Stimulated activated CD4-positive, alpha-beta T cell treated with anti-CD3 and anti-CD28 coated beads, Interleukin-15, amount 100 ng/mL, for 48 hours (primary cell): Measurements from ENCODE around the gene PRDM2.
A peak's percentile ranks its signal among the peaks of the same experiment; 100 is the strongest.

Experiments used
- DNase-seq, 2 donors: peaks; one replicate each; pipeline ENCODE4 v3.0.0-alpha.2; 2020; ENCODE audit warnings: low read depth in 2 of 2

PRDM2 gene

DNA sequence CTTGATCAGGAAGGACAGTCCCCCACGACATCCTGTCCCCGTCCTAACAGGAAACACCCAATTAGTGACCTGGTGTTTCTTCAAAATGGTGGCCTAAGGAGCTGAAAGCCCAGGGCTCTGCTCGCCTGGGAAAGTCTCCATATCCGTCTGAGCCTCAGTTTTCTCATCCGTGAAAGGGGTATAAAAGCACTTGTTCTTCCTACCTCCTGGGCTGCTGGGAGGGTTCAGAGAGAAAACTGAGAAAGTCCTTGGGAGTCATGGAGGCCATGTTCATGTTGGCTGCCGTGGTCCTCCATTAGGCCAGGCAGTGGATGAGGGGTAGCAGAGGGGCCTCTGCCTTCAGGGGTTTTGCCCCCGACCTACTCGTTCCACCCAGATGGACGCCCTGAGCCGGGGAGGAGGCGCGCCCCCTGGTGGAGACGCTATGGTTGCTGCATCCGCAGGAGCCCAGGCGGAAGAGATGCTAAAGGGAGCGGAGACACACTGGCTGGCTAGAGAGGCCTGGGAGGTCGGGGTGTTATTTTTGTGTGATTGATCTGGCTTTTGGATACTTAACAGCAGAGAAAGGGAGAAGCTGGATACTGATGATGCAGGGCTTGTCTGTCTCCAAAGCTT is 113.5 kb downstream of the PRDM2 start:
- DNase-seq: peak; percentile 16 to 38

DNA sequence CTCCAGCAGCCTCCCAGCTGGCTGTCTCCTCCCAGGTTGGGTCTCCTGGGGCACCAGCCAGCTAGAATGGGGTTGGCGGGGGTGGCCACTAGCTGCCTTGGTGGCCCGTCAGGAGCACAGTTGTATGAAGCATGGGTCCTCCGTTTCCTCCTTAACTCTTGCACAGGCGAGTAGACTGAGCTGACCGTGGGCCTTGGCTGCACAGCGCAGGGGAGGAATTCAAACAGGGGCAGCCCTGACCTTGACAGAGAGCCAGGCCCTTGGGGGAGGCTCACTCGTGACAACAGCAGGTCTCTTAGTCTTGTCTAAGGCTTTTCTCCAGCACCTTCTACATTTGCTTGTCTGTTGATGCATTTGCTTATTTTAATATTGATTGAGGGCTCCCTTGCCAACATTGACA is 114.1 kb downstream of the PRDM2 start:
- no peak for DNase-seq

DNA sequence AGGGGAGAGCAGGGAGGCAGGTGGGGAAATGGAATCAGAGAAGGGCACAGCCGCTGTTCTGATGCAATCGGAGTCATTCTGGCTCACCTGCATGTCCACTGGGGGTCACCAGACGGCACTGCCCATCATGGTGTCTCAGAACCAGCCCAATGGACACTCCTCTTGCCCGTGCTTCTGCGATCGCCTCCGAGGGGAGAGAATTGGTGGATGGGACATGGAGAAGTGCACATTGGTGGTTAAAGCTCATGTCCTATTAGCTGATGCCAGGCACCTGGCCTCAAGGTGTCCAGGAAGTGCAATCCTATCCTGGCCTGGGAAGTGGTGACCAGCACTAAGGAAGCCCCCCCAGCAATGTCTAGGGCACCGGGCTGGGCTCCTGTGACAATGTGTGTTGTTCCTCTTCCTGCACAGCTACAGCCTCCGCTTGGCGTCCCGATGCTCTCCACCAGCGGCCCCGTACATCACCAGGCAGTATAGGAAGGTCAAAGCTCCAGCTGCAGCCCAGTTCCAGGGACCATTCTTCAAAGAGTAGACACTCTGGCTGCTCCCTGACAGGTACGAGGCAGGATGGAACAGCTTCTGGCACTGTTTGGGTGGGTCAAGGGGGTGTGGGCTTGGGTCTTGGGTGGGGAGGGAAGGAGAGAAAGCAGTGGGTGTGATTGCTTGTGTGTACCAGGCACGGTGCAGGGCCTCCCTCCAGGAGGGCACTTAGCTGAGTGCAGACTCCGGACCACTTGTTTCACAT is 116.2 kb downstream of the PRDM2 start:
- DNase-seq: no peak

DNA sequence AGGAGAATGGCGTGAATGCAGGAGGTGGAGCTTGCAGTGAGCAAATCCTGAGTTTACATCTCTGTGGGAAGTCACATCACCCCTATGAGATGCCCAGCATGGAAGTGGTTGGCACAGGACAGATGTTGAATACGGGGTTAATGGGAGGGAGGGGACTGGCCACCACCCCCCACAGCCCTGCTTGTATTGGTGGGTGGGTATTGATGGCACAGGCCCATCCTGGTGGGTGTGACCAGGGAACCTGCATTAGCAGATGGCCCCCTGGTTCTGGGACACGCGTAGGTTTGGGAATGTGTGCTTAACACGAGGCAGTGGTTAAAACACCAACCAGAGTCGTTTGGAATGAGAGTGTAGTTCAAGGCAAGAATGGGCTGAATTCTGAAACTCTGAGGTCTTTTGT is 117.9 kb downstream of the PRDM2 start:
- DNase-seq: no peak

DNA sequence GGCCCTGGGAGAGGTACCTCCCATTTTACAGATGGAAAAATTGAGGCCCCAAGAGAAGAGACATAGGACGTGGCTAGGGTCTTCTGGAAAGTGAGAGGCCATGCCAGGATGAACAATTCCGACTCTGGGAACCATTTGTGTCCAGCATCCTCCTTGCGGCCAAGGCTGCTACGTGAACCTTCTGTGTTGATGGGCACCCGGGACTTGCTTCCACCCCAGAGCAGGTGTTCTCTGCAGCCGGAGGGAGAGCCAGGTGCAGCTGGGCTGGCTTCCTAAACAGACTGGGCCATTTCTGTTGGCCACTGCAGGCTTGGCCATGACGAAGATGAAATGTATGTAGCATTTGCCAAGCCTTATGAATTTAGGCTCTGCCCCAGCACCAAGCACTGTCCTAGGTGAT is 118.9 kb downstream of the PRDM2 start:
- no peak for DNase-seq

DNA sequence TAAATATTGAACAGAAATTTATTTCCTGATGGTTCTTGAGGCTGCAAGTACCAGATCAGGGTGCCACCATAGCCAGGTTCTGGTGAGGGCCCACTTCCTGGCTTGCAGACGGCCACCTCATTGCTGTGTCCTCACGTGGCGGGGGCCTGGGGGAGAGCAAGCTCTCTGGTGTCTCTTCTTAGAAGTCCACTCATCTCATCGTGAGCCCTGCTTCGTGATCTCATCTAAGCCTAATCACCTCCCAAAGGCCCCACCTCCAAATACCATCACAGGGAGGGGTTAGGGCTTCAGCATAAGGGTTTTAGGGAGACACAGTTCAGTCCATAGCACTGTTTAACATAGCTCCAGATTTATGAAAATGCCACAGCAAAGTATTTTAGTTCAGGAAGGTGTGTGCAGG is 119.7 kb downstream of the PRDM2 start:
- DNase-seq: no peak

DNA sequence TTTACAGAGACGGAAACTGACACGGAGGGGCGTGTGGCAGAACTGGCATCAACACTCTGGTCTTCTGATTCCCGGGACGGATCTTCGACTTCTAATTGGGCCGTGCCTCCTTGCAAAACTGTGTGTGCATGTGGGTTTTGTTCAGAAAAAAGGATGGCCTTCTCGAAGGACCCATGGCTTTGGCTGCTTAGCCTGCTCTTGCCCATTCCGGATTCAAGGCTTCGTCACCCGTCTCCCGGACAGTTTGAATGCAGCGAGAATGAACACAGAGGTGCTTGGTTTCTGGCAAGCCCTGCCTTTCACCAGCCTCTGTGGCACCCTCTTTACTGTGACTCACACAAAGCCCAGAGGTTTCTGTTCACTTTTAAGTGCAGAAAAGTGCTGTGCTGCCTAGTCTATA is 120.1 kb downstream of the PRDM2 start:
- DNase-seq: no peak

DNA sequence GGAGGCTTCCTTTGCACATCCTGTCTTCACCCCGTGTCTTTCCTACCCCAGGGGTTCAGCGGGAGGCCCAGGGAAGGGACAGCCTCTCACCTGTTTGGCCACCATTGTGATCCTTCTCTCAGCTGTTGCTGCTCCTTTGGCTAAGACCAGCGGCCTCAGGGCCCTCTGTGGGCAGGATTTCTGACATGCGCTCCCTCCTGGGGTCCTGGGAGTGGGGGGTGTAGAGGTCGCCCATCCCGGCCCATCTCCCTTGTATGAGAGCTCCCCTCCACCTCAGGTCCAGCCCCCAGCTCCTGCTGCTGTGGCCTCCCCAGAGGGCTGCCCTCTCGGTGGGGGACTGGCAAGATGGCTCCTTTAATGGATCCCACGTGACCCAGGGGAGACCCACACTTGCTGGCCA is 120.5 kb downstream of the PRDM2 start:
- no peak for DNase-seq

DNA sequence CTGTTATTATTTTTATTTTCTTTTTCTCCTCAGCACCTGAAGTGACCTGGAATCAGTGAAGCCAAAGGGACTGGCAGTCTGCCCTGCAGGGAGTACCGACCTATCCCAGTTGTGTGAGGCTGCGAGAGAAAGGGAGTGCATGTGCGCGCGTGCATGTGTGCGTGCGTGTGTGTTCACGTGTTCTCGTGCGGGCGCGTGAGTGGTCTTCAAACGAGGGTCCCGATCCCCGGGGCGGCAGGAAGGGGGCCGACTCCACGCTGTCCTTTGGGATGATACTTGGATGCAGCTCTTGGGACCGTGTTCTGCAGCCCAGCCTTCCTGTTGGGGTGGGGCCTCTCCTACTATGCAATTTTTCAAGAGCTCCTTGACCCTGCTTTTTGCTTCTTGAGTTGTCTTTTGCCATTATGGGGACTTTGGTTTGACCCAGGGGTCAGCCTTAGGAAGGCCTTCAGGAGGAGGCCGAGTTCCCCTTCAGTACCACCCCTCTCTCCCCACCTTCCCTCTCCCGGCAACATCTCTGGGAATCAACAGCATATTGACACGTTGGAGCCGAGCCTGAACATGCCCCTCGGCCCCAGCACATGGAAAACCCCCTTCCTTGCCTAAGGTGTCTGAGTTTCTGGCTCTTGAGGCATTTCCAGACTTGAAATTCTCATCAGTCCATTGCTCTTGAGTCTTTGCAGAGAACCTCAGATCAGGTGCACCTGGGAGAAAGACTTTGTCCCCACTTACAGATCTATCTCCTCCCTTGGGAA is 123.3 kb downstream of the PRDM2 start:
- no peak for DNase-seq

DNA sequence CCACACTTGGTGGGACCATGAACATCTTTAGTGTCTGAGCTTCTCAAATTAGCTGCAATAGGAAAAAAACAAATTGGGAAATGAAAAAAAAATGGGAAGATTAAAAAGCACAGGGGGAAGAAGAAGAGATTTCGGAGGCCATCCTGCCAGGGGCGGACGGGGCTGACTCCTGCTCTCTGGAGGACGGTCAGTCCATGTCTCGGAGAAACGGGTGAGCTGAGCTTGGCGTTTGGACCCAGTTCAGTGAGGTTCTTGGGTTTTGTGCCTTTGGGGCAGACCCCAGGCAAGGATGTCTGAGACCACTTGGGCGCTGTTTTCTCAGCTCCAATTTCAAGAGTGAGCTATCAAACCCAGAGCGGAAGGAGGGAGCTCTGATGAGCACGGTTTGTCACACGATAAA is 123.9 kb downstream of the PRDM2 start:
- DNase-seq: no peak

DNA sequence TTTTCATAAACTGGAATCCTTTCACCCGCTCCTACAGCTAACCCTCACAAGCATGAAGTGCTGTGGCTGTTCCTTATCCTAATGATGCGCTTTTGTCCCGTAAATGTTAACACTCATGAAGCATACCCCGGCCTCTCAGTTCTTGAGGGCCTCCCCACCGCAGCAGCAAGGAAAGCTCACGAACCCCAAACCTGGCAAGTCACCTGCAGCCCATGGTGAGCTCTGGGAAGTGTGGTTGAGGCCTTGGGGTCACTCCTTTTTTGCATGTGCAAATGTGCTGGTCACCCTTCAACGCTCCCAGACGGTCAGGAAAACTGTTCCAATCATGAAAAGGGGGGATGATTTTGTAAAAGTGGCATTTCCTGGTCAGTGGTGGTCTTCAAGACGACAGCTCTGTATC is 124.6 kb downstream of the PRDM2 start:
- DNase-seq: no peak

DNA sequence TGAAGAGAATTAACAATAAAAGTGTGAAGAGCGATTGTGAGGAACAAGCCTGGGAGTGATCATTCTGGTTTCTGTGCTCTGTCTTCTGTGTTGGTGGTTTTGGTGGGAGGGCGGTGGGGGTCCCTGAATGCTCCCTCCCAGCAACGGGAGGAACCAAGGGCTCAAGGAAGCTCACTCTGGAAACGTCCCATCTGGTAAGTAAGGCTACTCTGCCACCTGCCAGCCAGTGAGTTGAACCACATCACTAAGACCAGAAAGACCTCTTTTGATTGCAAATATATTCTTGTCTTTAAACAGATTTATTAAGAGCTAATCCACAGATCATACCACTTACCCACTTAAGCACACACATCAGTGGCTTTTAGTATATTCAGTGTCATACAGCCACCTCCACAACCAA is 125.0 kb downstream of the PRDM2 start:
- no peak for DNase-seq

DNA sequence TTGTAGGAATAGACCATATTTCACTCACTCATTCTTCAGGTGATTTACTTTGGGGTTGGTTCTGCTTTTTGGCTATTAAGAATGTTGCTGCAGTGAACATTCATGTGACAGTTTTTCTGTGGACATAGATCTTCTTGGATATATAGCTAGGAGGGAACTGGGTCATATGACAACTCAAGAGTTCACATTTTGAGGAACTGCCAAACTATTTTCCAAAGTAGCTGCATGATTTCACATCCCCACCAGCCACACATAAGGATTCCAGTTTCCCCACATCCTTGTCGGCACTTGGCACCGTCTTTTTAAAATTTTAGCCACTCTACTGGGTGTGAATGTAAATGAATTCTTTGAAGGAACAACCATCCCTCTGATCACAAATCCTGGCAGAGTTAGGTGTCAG is 126.0 kb downstream of the PRDM2 start:
- no peak for DNase-seq

DNA sequence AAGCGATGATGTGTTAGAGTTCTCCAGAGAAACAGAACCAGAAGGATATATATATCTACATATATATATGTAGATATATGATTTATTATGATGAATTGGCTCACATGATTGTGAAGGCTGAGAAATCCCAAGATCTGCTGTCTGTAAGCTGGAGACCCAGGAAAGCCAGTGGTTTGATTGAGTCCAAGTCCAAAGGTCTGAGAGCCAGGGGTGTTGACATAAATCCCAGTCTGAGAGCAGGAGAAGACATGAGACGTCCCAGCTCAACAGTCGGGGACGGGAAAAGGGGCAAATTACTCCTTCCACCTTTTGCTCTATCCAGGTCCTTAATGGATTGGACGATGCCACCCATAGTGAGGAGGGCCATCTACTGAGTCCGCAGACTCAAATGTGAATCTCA is 126.6 kb downstream of the PRDM2 start:
- DNase-seq: no peak

DNA sequence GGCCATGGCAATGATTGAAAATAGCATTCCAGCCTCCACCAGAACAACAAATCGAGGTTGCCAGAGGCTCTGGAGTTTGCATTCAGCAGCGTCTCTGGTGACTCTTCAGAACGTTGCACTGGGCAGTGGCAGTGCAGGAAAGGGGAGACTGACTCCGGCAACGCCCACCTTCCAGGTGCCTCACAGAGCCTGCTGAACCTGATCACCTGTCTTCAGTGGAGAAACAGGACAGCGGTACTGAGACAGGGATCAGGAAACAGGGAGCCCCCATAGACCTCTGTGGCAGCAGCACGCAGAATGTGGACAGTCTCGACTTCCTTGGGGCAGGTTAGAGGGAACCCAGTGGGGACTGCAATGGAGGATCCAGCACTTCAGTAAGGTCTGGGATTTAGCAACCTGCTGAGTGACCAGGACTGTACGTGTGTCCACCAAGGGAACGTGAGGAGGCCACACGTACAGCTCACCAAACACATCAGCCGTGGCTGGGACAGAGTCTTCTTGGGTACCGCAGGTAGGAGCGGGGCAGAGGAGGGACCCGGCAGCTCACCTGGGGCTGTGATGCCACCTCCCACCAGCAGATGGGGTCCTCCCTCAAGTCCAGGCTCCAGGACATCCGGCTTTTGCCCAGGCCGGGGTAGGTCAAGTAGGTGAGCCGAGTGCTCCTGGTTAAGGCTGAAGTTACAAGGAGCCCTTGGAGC is 128.6 kb downstream of the PRDM2 start:
- peak in 1 of 2 donors; percentile 23 for DNase-seq

DNA sequence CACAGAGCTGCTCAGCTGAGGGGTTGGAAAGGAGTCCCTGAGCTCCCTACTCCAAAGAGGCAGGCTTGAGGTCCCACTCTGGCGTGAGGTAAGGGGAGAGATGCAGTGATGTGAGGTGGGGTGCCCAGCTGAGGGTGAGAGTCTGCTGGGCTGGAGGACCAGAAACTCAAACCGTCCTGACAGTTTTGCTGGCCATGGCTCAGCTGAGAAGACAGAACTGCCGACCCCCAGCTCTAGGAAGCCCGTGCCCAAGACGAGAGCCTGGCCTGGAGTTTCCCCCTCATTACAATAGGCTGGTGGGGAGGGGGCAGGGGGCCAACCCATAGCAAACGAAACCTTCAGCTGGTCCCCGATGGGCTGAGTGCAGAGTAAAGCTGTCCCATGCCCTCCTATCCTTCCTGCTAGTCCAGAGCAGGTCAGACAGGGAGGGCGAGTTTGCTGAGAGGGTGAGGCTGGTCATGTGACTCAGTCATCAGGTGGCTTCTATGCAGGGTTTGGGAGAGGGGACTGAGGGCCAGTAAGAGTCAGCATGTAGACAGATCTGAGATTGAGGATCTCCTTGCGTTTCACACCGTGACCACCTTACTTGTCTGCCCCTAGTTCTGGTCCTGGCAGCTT is 129.3 kb downstream of the PRDM2 start:
- DNase-seq: no peak

DNA sequence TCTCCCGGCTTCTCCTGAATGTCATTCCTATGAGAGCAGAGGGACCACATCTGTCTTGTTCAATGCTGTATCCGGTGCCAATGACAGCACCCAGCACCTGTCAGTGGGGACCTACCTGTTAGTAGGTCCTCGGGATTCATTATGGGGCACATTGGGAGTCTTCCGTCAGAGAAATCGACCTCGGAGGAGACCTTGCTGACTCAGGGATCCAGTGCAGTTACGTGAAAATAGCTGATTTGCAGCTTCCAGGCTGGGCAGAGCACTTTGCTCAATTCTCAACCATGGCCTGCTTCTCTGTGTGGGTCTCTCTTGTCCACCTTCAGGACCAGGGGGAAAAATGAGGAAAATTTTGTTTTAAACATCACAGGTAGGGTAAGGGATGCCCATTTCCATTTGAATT is 130.2 kb downstream of the PRDM2 start:
- no peak for DNase-seq

DNA sequence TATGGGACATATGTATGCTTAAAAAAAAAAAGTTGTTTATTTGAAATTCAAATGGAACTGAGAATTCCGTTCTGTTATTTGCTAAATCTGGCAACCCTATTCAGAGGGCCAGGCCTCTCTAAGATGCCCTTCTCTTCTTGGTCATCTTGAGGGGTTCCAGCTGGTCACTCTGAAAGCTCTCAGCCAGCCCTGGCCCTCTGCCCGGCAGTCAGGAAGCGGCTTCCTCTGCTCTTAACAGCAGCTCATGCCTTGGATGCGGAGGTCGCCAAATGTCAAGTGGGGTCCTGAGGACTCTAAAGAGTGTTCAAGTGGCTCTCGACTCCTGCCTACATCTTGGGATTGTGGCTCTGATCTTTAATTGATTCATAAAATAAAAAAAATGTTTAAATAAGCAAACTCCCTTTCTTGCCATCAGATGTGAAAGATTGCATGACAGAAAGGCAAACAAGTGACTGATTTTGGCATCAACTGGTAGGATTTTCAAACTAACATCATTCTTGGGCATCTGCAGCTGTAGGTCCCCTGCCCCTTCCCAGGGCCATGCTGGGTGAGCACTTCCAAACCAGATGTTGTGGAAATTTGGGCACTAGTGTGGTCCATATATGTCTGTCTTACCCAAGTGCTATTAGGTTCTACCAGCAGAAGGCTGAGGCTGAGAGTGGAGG is 130.8 kb downstream of the PRDM2 start:
- DNase-seq: no peak

DNA sequence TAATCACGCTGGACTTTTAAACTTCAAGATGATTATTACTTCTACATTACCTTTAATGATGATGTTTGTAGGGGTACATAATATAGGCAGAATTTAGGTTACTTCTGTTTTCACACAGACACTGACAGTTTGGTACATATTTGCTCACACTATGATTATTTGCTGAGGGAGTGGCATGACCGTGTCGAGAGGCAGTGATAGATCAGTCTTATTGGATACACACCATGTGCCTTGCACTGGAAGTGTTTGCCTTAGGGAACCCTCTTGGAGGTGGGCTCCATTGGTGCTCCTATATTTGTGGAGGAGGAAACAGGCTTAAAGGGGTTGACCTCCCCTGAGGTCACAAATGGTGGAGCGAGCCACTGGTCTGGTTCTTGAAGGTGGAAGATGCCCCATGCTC is 132.1 kb downstream of the PRDM2 start:
- DNase-seq: no peak

DNA sequence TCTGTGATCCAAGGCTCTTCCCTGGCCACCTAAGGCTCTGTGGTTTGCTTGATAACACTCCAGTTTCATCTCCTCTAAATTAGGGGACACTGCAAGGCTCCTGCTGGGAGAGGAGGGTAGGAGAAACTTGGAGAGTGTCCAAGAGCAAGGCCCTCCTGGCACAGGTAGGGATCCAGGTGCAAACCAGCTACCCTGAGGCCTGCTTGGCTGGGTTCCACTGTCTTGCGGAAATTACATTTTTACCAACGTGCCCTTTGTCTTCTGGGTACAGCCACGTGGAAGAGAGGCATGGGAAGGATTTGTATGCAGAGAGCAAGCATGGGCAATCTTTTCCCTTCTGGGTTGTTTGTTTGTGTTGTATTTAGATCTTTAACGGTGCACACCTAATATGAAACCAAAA is 132.5 kb downstream of the PRDM2 start:
- no peak for DNase-seq

DNA sequence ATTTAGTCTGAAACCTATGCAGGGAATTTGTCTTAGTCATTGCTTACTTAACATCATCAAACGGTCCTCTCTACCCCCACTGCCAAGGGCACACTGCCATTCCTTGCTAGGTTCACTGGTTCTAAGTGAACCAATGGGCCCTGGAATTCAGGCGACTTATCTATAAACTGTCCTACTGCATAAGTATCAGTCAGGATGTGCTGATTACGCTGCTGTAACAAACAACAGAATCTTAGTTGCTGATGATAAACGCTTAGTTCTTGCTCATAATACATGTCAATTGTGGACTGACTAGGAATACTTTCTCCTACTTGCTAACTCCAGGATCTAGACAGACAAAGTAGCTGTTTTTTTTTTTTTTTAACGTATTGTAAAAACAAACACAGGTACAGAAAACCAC is 136.1 kb downstream of the PRDM2 start:
- no peak for DNase-seq

DNA sequence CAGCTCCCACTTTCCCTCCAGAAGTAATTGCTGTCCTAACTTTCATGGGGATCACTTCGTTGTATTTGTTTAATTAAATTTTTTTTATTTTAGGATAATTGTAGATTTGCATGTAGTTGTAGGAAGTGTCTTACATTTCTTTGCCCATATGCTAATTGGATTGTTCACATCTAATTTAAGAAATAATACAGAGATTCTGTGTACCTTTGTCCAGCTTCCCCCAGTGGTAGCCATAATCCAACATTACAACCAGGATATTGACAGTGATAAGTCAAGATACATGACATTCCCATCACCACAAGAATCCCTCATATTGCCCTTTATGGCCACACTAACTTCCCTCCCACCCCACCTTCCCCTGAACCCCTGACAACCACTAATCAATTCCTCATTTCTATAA is 136.6 kb downstream of the PRDM2 start:
- no peak for DNase-seq
